ENCODE results near the gene WDR89. TPM values are rescaled to one million over a fixed set of nuclear protein-coding genes. Genes with fewer than 3 reads are reported as not detected.

The WDR89 gene
- total RNA-seq, 2 experiments from 2014 or later = 14.7 to 27.9 TPM

DNA sequence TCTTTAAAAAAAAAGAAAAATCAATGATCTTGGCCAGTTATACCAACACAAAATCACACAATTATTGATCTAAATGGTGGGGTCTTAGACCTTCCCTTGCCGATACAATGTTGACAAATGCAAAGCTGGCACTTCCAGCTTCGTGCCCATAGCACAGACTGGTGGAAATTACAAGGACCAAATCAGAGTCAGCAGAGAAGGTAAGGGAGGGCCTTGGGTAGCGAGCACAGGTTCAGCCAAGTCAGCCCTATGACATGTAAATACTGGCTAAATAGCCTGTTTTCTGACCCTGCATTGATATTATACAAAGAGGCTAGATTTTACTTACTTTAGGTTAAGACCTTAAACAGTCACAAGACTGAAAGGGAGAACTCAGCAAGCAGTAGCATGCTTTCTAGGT is 30.3 kb upstream of the WDR89 start:
- Histone ChIP-seq H3K36me3 (ENCODE audit: insufficient read depth, low read length) (peaks cover 12% of the 10 kb centered on the region), H2AFZ (ENCODE audit: low read length) (no peak overlapping the region), H3K4me2 (ENCODE audit: low read length) (no peak overlapping the region), H3K9me2 (ENCODE audit: insufficient read depth, low read length) (no peaks in the 10 kb centered on the region), H3K27ac (ENCODE audit: low read depth, low read length, poor library complexity, severe bottlenecking) (no peak overlapping the region), H3K4me3 (ENCODE audit: low read depth, low read length, poor library complexity, severe bottlenecking) (no peak overlapping the region), H3K9me3 (ENCODE audit: low read length) (no peaks in the 10 kb centered on the region), H3K79me2 (ENCODE audit: insufficient read depth, low read depth, low read length) (no peaks in the 10 kb centered on the region), H3K4me1 (ENCODE audit: insufficient read depth, low read length, poor library complexity, severe bottlenecking) (no peaks in the 10 kb centered on the region), H4K20me1 (ENCODE audit: insufficient read depth, low read length) (no peaks in the 10 kb centered on the region)
- no TSS peak for BruUV-seq (replicated peaks)
- intact Hi-C loops (cut with micrococcal nuclease; ENCODE audit: unreplicated experiment) = no loop called here
- TF ChIP-seq EZH2phosphoT487 (IDR thresholded peaks at IDR 0.05; ENCODE audit: borderline replicate concordance, low read depth, low read length) = no peak
- TF ChIP-seq, protein P1, sequence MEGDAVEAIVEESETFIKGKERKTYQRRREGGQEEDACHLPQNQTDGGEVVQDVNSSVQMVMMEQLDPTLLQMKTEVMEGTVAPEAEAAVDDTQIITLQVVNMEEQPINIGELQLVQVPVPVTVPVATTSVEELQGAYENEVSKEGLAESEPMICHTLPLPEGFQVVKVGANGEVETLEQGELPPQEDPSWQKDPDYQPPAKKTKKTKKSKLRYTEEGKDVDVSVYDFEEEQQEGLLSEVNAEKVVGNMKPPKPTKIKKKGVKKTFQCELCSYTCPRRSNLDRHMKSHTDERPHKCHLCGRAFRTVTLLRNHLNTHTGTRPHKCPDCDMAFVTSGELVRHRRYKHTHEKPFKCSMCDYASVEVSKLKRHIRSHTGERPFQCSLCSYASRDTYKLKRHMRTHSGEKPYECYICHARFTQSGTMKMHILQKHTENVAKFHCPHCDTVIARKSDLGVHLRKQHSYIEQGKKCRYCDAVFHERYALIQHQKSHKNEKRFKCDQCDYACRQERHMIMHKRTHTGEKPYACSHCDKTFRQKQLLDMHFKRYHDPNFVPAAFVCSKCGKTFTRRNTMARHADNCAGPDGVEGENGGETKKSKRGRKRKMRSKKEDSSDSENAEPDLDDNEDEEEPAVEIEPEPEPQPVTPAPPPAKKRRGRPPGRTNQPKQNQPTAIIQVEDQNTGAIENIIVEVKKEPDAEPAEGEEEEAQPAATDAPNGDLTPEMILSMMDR (conservative IDR thresholded peaks at IDR 0.05; ENCODE audit: low read length) = no peak
- DNase-seq (ENCODE audit: low spot score) = no peak
- ChIA-PET CTCF (ENCODE audit: unreplicated experiment) (no interaction called here), POLR2A (no interaction called here)

DNA sequence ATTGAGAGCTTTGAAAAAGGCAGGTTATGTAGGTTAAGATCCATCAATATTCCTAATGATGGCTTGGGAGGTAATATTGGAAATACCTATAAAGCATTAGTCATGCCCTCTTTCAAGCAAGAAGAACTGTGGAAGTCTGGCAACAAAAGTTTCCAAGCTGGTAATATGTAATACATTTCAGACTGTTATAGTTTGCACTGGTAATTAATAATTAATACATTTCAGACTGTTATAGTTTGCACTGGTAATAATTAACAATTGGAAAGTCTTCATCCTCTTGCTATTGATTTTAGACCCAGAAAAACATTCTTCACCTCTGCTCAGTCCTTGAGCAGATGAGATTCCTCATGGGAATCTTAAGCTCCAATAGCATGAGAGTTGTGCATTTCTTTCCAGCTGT is 29.0 kb upstream of the WDR89 start:
- POLR2A ChIA-PET = interaction anchor here (0.6 kb wide), 1 partner anchor 282 kb away, joined by 3 read pairs; no protein-coding TSS in a partner anchor
- H3K9me2 ChIP-seq (ENCODE audit: insufficient read depth, low read length) = no peaks in the 10 kb centered on the region
- H4K20me1 ChIP-seq (ENCODE audit: insufficient read depth, low read length) = no peaks in the 10 kb centered on the region
- H2AFZ ChIP-seq (ENCODE audit: low read length) = no peak overlapping the region
- CTCF ChIA-PET (ENCODE audit: unreplicated experiment) = no interaction called here
- no peak overlapping the region for H3K27ac ChIP-seq (ENCODE audit: low read depth, low read length, poor library complexity, severe bottlenecking)
- no peak overlapping the region for H3K4me2 ChIP-seq (ENCODE audit: low read length)
- intact Hi-C loops (cut with micrococcal nuclease; ENCODE audit: unreplicated experiment) = no loop called here
- BruUV-seq (replicated peaks) = no TSS peak
- peaks cover 2% of the 10 kb centered on the region; the same call in 1 of the 2 replicates for H3K36me3 ChIP-seq (ENCODE audit: insufficient read depth, low read length)
- H3K4me1 ChIP-seq (ENCODE audit: insufficient read depth, low read length, poor library complexity, severe bottlenecking) = no peaks in the 10 kb centered on the region
- DNase-seq (ENCODE audit: low spot score) = no peak
- H3K79me2 ChIP-seq (ENCODE audit: insufficient read depth, low read depth, low read length) = no peaks in the 10 kb centered on the region
- no peaks in the 10 kb centered on the region for H3K9me3 ChIP-seq (ENCODE audit: low read length)
- H3K4me3 ChIP-seq (ENCODE audit: low read depth, low read length, poor library complexity, severe bottlenecking) = no peak overlapping the region
- TF ChIP-seq EZH2phosphoT487 (IDR thresholded peaks at IDR 0.05; ENCODE audit: borderline replicate concordance, low read depth, low read length) = no peak
- TF ChIP-seq, protein P1 (conservative IDR thresholded peaks at IDR 0.05; ENCODE audit: low read length) = no peak

- Histone ChIP-seq H2AFZ (ENCODE audit: low read length) (no peak overlapping the region), H3K27ac (ENCODE audit: low read depth, low read length, poor library complexity, severe bottlenecking) (no peak overlapping the region), H3K9me2 (ENCODE audit: insufficient read depth, low read length) (no peaks in the 10 kb centered on the region), H3K4me1 (ENCODE audit: insufficient read depth, low read length, poor library complexity, severe bottlenecking) (no peaks in the 10 kb centered on the region), H3K4me2 (ENCODE audit: low read length) (no peak overlapping the region), H3K9me3 (ENCODE audit: low read length) (no peaks in the 10 kb centered on the region), H4K20me1 (ENCODE audit: insufficient read depth, low read length) (no peaks in the 10 kb centered on the region), H3K79me2 (ENCODE audit: insufficient read depth, low read depth, low read length) (no peaks in the 10 kb centered on the region), H3K4me3 (ENCODE audit: low read depth, low read length, poor library complexity, severe bottlenecking) (no peak overlapping the region), H3K36me3 (ENCODE audit: insufficient read depth, low read length) (no peaks in the 10 kb centered on the region)
- no peak for DNase-seq (ENCODE audit: low spot score)
- POLR2A ChIA-PET = interaction anchor here (0.7 to 1.1 kb wide), 5 partner anchors 16 to 524 kb away, joined by 3 to 5 read pairs (median 3); no protein-coding TSS in a partner anchor
- intact Hi-C loops (cut with micrococcal nuclease; ENCODE audit: unreplicated experiment) = no loop called here
- CTCF ChIA-PET (ENCODE audit: unreplicated experiment) = no interaction called here
- BruUV-seq (replicated peaks) = no TSS peak
- TF ChIP-seq, protein P1 (conservative IDR thresholded peaks at IDR 0.05; ENCODE audit: low read length) = no peak
- no peak for TF ChIP-seq EZH2phosphoT487 (IDR thresholded peaks at IDR 0.05; ENCODE audit: borderline replicate concordance, low read depth, low read length)
Measured at GRCh38 chr14:63666335-63666734, 24.7 kb upstream of the WDR89 start.
